Measurements from ENCODE around the gene HMGCS2. TPM values are rescaled to one million over a fixed set of nuclear protein-coding genes. Genes with fewer than 3 reads are reported as not detected.
A peak's percentile ranks its signal among the peaks of the same experiment; 100 is the strongest.

HMGCS2 gene
- total RNA-seq, 5 donors from 2014 or later (not counting 1 experiment from before 2014, with no cell fraction given), result 0.35 to 0.82 (median 0.56) TPM; not detected in 2

DNA sequence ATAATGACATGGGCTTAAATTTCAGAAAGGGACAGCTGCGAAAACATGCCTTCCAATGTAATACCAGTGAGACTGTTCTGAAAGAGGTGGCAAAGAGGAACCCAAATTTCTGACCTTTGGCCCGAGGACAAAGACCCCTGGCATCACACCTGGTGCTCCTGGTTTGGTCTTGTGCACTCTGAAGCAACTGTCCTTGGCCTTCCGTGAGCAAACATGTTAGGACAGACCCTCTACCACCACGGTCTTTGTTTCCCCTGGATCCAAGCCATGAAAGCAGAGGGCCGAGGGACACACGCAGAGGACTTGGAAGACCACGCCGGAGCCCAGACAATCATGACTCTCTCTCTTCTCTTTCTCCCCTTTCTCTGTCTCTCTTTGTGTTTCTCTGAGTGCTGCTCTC lies 36.5 kb upstream of the HMGCS2 start:
- Mint-ChIP-seq H3K4me1 (peaks cover 4 to 6% (median 5%) of the 10 kb centered on the region in 3 donors), H3K9me3 (no peaks in the 10 kb centered on the region), H3K27ac (no peak overlapping the region), H3K27me3 (peaks cover 17 to 25% of the 10 kb centered on the region in 2 donors), H3K4me3 (no peak overlapping the region), H3K36me3 (no peaks in the 10 kb centered on the region)
- DNase-seq, result no peak
- POLR2A ChIA-PET, result no interaction called here
- Histone ChIP-seq H3K4me1 (ENCODE audit: control insufficient read depth in 1 of 2, extremely low read depth in 1 of 2, insufficient read depth in 2 of 2, low read length in 2 of 2) (peaks cover 0 to 2% of the 10 kb centered on the region in 2 experiments), H3K4me3 (ENCODE audit: control insufficient read depth in 1 of 2, extremely low read depth in 1 of 2, low read length in 1 of 2) (no peak overlapping the region), H3K9me3 (no peaks in the 10 kb centered on the region), H3K36me3 (ENCODE audit: control insufficient read depth in 2 of 2, extremely low read depth in 1 of 2, insufficient read depth in 1 of 2, low read length in 1 of 2) (no peaks in the 10 kb centered on the region), H3K27me3 (replicated peaks in 1 of 2; ENCODE audit: control insufficient read depth in 2 of 2, extremely low read depth in 1 of 2, insufficient read depth in 2 of 2, low read length in 1 of 2) (peaks cover 2 to 9% of the 10 kb centered on the region in 2 experiments), H3K27ac (ENCODE audit: low read length) (no peak overlapping the region)
- no peak for ATAC-seq (replicated peaks in 1 of 4)
- CTCF ChIA-PET, result no interaction called here
- WGBS (ENCODE audit: insufficient coverage), result 84% methylated on average over 8 of the region's 8 CpGs

DNA sequence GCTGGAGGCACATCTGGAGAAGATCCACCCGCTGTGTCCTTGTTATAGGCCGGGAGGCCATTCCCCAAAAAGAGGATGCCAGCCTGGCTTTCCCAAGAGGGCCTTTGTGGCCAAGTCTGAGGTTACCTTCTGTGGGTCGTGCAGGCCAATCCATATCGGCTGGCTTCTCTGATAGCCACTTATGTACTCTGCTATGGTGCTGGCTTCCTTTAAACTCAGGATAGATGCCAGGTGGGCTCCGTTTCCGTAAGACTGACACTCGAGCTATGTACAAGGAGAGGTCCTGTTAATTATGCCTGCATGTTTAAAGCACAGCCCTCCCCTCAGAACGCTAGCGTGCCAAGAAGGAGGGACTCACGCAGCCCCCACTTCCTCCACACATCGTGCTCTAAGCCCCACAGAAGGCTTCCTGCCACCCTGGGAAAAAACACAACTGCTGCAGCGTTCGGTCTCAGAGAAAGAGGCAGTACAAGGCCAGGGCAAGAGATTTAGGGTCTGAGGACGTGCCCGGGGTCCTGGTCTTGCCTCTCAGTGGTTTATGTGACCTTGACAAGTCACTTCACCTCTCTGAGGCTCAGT lies 31.0 kb upstream of the HMGCS2 start:
- peaks cover 2 to 15% (median 15%) of the 10 kb centered on the region in 3 donors for H3K4me1 Mint-ChIP-seq
- Histone ChIP-seq H3K9me3 (no peaks in the 10 kb centered on the region), H3K36me3 (ENCODE audit: control insufficient read depth in 2 of 2, extremely low read depth in 1 of 2, insufficient read depth in 1 of 2, low read length in 1 of 2) (no peaks in the 10 kb centered on the region), H3K27me3 (replicated peaks in 1 of 2; ENCODE audit: control insufficient read depth in 2 of 2, extremely low read depth in 1 of 2, insufficient read depth in 2 of 2, low read length in 1 of 2) (no peaks in the 10 kb centered on the region), H3K4me1 (ENCODE audit: control insufficient read depth in 1 of 2, extremely low read depth in 1 of 2, insufficient read depth in 2 of 2, low read length in 2 of 2) (peaks cover 6 to 12% of the 10 kb centered on the region in 2 experiments), H3K27ac (ENCODE audit: low read length) (peak overlapping the region; percentile 31), H3K4me3 (ENCODE audit: control insufficient read depth in 1 of 2, extremely low read depth in 1 of 2, low read length in 1 of 2) (peak overlapping the region in 1 of 2 donors; percentile 26)
- H3K27me3 Mint-ChIP-seq, result no peaks in the 10 kb centered on the region
- peak overlapping the region; percentile 22 to 67 (median 52) for H3K4me3 Mint-ChIP-seq
- POLR2A ChIA-PET, result no interaction called here
- H3K36me3 Mint-ChIP-seq, result no peaks in the 10 kb centered on the region
- ATAC-seq (replicated peaks in 1 of 4), result peak; percentile 67 to 83 (median 79)
- H3K27ac Mint-ChIP-seq, result peak overlapping the region; percentile 34 to 85
- peak in 25 of 35 experiments; percentile 3 to 52 (median 16) for DNase-seq
- CTCF ChIA-PET, result interaction anchor here in 1 of 2 donors (1.2 kb wide), 1 partner anchor 10 kb away, joined by 3 read pairs; no protein-coding TSS in a partner anchor
- WGBS (ENCODE audit: insufficient coverage), result 72% methylated on average over 9 of the region's 15 CpGs
- H3K9me3 Mint-ChIP-seq, result no peaks in the 10 kb centered on the region

DNA sequence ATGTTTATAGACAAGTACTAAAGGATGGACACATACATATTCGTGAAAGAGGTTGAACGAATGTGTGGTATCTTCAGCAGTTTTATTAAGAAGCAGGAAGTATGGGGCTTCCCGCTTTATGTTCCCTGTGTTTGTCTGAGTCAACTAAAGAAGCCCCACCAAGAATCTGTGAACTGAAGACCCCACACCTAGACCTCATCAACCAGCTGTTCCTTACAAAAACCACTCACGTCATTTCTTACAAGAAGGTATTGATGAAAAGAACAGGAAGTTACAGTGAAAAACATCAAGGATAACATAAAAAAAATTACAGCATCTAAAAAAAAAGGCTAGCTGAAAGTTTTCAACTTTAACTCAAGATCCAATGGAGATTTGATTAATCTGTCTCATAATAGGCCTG lies 30.3 kb upstream of the HMGCS2 start:
- H3K27ac ChIP-seq (ENCODE audit: low read length), result peak overlapping the region; percentile 31
- ChIA-PET POLR2A (no interaction called here), CTCF (interaction anchor here in 1 of 2 donors (0.7 kb wide), 1 partner anchor 24 kb away, joined by 6 read pairs; no protein-coding TSS in a partner anchor)
- H3K36me3 Mint-ChIP-seq, result no peaks in the 10 kb centered on the region
- peak overlapping the region; percentile 48 to 85 for H3K27ac Mint-ChIP-seq
- H3K4me1 ChIP-seq (ENCODE audit: control insufficient read depth in 1 of 2, extremely low read depth in 1 of 2, insufficient read depth in 2 of 2, low read length in 2 of 2), result peaks cover 6 to 12% of the 10 kb centered on the region in 2 experiments
- peaks cover 2 to 15% (median 15%) of the 10 kb centered on the region in 3 donors for H3K4me1 Mint-ChIP-seq
- no CpG with 5 or more reads among the region's 4 CpGs for WGBS (ENCODE audit: insufficient coverage)
- H3K27me3 ChIP-seq (replicated peaks in 1 of 2; ENCODE audit: control insufficient read depth in 2 of 2, extremely low read depth in 1 of 2, insufficient read depth in 2 of 2, low read length in 1 of 2), result no peaks in the 10 kb centered on the region
- no peak overlapping the region for H3K4me3 ChIP-seq (ENCODE audit: control insufficient read depth in 1 of 2, extremely low read depth in 1 of 2, low read length in 1 of 2)
- peak overlapping the region; percentile 22 to 67 (median 52) for H3K4me3 Mint-ChIP-seq
- no peaks in the 10 kb centered on the region for H3K36me3 ChIP-seq (ENCODE audit: control insufficient read depth in 2 of 2, extremely low read depth in 1 of 2, insufficient read depth in 1 of 2, low read length in 1 of 2)
- ATAC-seq (replicated peaks in 1 of 4), result peak in 2 of 4 experiments; percentile 6 to 79
- H3K9me3 ChIP-seq, result no peaks in the 10 kb centered on the region
- H3K9me3 Mint-ChIP-seq, result no peaks in the 10 kb centered on the region
- DNase-seq, result peak in 2 of 35 experiments; percentile 27 to 28
- no peaks in the 10 kb centered on the region for H3K27me3 Mint-ChIP-seq

DNA sequence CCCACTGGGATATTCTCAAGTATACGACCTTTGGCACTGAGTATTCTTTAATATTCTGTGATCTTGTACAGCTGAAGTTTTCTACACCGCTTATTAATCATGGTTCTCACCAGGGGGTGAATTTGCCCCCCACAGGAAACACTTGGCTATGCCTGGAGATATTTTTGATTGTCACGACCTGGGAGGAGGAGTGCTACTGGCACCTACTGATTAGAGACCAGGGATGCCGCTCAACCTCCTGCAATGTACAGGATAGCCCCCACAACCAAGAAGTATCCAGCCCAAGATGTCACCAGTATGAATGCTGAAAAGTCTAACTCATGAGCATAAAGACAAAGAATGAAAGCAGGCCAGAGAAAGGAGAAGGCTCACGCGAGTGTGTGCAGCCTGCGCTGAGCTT lies 28.9 kb upstream of the HMGCS2 start:
- no peaks in the 10 kb centered on the region for H3K27me3 ChIP-seq (replicated peaks in 1 of 2; ENCODE audit: control insufficient read depth in 2 of 2, extremely low read depth in 1 of 2, insufficient read depth in 2 of 2, low read length in 1 of 2)
- H3K4me1 ChIP-seq (ENCODE audit: control insufficient read depth in 1 of 2, extremely low read depth in 1 of 2, insufficient read depth in 2 of 2, low read length in 2 of 2), result peaks cover 6 to 12% of the 10 kb centered on the region in 2 experiments
- Mint-ChIP-seq H3K4me3 (no peak overlapping the region), H3K9me3 (no peaks in the 10 kb centered on the region), H3K36me3 (no peaks in the 10 kb centered on the region), H3K27ac (peak overlapping the region in 1 of 2 donors; percentile 25), H3K4me1 (peaks cover 2 to 15% (median 15%) of the 10 kb centered on the region in 3 donors), H3K27me3 (peaks cover 0 to 6% of the 10 kb centered on the region in 2 donors)
- no peak overlapping the region for H3K27ac ChIP-seq (ENCODE audit: low read length)
- ATAC-seq (replicated peaks in 1 of 4) (no peak), DNase-seq (no peak)
- 100% methylated on average over 1 of the region's 7 CpGs for WGBS (ENCODE audit: insufficient coverage)
- H3K9me3 ChIP-seq, result no peaks in the 10 kb centered on the region
- H3K4me3 ChIP-seq (ENCODE audit: control insufficient read depth in 1 of 2, extremely low read depth in 1 of 2, low read length in 1 of 2), result no peak overlapping the region
- no peaks in the 10 kb centered on the region for H3K36me3 ChIP-seq (ENCODE audit: control insufficient read depth in 2 of 2, extremely low read depth in 1 of 2, insufficient read depth in 1 of 2, low read length in 1 of 2)
- CTCF ChIA-PET, result no interaction called here
- POLR2A ChIA-PET, result no interaction called here

DNA sequence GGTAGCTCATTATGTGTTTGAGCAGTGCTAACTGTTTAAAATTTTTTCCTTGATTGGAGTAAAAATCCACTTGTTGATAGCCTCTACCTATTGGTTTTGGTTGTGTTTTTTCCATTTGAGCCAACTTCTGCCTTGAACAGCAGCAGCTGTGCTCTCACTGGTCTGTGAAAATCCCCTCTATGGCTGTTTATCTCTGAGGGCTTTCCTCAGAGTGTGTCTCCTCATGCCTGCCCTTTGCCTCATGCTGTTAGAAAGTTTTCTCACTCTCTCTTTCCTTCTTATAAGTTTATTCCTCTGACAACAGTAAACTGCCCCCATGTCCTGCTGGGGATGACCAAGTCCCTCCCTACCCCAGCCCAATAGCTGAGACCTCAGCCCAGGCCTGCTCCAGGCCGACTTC lies 28.5 kb upstream of the HMGCS2 start:
- 40% methylated on average over 1 of the region's 1 CpG for WGBS (ENCODE audit: insufficient coverage)
- H3K27ac Mint-ChIP-seq, result peak overlapping the region in 1 of 2 donors; percentile 25

DNA sequence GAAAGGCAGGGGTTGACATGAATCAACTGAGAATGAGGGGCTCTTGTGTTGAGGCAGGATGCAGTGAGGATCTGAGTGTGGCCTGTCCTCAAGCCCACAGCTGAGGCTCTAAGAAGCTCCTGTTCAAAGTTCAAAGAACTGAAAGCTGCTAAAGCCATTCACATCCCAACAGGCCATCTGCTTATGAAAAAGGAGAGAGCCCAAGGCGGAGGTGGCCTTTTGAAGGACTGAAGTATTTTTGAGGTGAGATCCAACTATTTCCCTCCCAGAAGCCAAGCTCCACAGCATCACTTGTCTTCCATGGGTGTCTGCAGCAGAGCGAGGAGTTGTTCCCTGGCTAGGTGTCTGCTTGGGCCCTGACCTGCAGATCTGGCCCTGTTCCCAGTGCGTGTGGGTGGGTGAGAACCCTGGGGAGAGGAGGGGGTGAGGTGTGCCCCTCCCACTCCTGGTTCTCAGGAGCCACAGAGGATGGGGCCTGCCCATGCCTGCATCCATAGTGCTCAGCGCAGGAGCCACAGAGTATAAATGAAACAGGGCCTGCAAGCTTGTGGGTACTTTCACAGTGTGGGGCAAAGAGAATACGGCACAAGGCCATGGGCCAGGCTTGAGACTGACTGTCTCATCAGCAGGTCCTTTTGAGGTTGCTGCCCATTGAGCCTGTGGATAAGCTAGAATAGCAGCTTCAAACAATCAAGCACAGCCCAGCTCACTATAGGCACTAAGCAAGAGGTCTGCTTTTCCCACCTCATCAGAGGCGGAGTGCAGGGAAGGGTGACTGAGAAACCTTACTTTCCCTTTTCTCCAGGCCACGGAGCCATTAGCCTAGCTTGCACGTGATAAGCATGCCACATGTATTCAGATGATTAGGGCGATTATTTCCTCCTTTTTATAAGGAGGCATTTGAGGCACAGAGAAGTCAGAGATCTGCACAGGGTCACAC lies 26.8 kb upstream of the HMGCS2 start:
- ChIA-PET POLR2A (no interaction called here), CTCF (interaction anchor here (0.6 to 1.2 kb wide), 2 partner anchors 22 to 344 kb away, joined by 3 read pairs; no protein-coding TSS in a partner anchor)
- no peak for DNase-seq
- Mint-ChIP-seq H3K9me3 (no peaks in the 10 kb centered on the region), H3K27ac (no peak overlapping the region), H3K36me3 (no peaks in the 10 kb centered on the region), H3K4me3 (no peak overlapping the region), H3K4me1 (peaks cover 2 to 15% (median 15%) of the 10 kb centered on the region in 3 donors), H3K27me3 (peaks cover 0 to 6% of the 10 kb centered on the region in 2 donors)
- Histone ChIP-seq H3K27ac (ENCODE audit: low read length) (no peak overlapping the region), H3K4me3 (ENCODE audit: control insufficient read depth in 1 of 2, extremely low read depth in 1 of 2, low read length in 1 of 2) (no peak overlapping the region), H3K27me3 (replicated peaks in 1 of 2; ENCODE audit: control insufficient read depth in 2 of 2, extremely low read depth in 1 of 2, insufficient read depth in 2 of 2, low read length in 1 of 2) (no peaks in the 10 kb centered on the region), H3K9me3 (no peaks in the 10 kb centered on the region), H3K4me1 (ENCODE audit: control insufficient read depth in 1 of 2, extremely low read depth in 1 of 2, insufficient read depth in 2 of 2, low read length in 2 of 2) (peaks cover 6 to 12% of the 10 kb centered on the region in 2 experiments), H3K36me3 (ENCODE audit: control insufficient read depth in 2 of 2, extremely low read depth in 1 of 2, insufficient read depth in 1 of 2, low read length in 1 of 2) (no peaks in the 10 kb centered on the region)
- 85% methylated on average over 7 of the region's 9 CpGs for WGBS (ENCODE audit: insufficient coverage)
- no peak for ATAC-seq (replicated peaks in 1 of 4)

More for the DNA sequence above, 28.5 kb upstream of the HMGCS2 start:
- no peak overlapping the region for H3K4me3 ChIP-seq (ENCODE audit: control insufficient read depth in 1 of 2, extremely low read depth in 1 of 2, low read length in 1 of 2)
- peaks cover 6 to 12% of the 10 kb centered on the region in 2 experiments for H3K4me1 ChIP-seq (ENCODE audit: control insufficient read depth in 1 of 2, extremely low read depth in 1 of 2, insufficient read depth in 2 of 2, low read length in 2 of 2)
- Mint-ChIP-seq H3K27me3 (peaks cover 0 to 6% of the 10 kb centered on the region in 2 donors), H3K4me1 (peaks cover 2 to 15% (median 15%) of the 10 kb centered on the region in 3 donors), H3K9me3 (no peaks in the 10 kb centered on the region), H3K36me3 (no peaks in the 10 kb centered on the region), H3K4me3 (no peak overlapping the region)
- ChIA-PET POLR2A (no interaction called here), CTCF (interaction anchor here in 1 of 2 donors (1.2 kb wide), 1 partner anchor 20 kb away, joined by 3 read pairs; no protein-coding TSS in a partner anchor)
- no peak for DNase-seq
- H3K36me3 ChIP-seq (ENCODE audit: control insufficient read depth in 2 of 2, extremely low read depth in 1 of 2, insufficient read depth in 1 of 2, low read length in 1 of 2), result no peaks in the 10 kb centered on the region
- no peaks in the 10 kb centered on the region for H3K27me3 ChIP-seq (replicated peaks in 1 of 2; ENCODE audit: control insufficient read depth in 2 of 2, extremely low read depth in 1 of 2, insufficient read depth in 2 of 2, low read length in 1 of 2)
- H3K9me3 ChIP-seq, result no peaks in the 10 kb centered on the region
- no peak for ATAC-seq (replicated peaks in 1 of 4)
- H3K27ac ChIP-seq (ENCODE audit: low read length), result no peak overlapping the region
